ENCODE data around the gene HRH1. TPM values are rescaled to one million over a fixed set of nuclear protein-coding genes. Genes with fewer than 3 reads are reported as not detected.
A peak's percentile ranks its signal among the peaks of the same experiment; 100 is the strongest.
"Not testable (repeated sequence)": the region's sequence is repeated elsewhere in the genome, so short reads cannot be mapped to it uniquely, and the experiment has no call there.

Gene HRH1
- total RNA-seq, 1 donor from 2014 or later, result 9.6 TPM

DNA sequence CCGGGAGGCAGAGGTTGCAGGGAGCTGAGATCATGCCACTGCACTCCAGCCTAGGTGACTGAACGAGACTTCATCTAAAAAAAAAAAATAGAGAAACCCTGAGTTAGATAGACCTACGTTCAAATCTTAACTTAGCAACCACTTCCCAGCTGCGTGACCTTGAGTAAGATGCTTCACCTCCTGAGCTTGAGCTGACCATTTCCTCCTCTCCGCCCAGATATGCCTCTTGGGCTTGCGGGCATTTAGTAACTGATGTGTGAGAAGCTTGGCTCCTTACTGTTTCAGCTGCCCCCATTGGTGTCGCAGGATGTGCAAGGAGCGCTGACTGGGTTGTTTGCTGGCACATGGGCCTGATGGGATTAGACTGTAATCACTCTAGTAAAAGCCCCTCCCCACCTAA, 91.0 kb downstream of the HRH1 start:
- DNase-seq, result no peak

DNA sequence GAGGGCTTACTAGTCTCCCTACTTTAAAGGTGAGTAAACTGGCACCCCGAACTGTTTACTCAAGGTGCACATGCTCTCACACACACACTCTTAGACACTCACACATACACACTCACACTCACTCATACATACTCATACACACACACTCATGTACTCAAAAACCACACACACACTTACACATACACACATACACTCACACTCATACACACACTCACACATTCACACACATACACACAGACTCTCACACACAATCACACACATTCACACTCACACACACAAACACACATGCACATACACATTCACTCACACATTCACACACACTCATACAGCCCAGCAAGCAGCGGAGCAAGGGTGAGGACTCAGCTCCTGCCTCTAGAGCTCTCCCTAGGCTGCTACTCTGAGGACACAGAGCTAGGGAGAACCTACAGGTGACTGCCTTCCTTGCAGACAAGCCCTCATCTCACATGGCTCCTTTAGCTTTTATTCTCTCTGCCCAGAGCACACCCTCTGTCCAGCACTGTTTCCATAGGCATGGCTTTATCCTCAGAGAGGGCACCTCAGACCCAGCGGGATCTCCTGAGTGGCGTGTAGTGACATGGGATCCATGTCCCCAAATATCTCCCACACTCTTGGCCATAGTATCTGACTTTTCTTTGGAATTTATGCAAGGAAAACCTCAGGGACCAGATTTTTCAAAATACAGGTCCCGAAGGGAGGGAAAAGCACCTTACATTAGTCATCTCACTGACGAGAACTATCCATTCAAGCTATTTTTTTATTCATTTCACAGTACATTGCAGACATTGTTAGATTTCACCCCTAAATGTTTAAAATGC, 91.8 kb downstream of the HRH1 start:
- DNase-seq, result no peak

DNA sequence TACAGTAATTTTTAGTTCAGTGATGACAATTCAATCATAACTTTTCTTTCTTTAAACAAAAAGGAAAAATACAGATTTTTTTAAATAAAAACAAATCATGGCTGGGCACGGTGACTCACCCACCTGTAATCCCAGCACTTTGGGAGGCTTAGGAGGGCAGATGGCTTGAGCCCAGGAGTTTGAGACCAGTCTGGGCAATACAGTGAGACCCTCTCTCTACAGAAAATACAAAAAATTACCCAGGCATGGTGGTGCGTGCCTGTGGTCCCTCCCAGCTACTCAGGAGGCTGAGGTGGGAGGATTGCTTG, 92.3 kb downstream of the HRH1 start:
- DNase-seq, result no peak

DNA sequence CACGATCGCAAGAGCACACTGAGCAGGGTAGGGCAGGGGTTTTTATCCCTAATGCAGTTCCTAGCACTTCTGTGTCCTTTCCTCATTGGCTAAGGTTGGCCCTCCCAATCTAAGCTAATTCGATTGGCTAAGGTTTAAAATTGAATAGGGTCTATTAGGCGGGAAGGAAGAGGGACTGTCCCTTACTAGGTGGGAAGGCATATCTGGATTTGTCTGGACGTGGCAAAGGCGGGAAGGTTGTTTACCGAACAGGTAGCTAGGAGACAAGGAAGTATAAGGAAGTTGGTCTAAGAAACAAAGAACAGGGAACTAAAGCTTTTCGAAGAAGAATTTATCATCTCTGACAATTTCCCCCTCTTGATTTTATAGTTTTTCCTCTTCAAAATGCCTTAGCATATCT, 93.1 kb downstream of the HRH1 start:
- DNase-seq, result no peak

DNA sequence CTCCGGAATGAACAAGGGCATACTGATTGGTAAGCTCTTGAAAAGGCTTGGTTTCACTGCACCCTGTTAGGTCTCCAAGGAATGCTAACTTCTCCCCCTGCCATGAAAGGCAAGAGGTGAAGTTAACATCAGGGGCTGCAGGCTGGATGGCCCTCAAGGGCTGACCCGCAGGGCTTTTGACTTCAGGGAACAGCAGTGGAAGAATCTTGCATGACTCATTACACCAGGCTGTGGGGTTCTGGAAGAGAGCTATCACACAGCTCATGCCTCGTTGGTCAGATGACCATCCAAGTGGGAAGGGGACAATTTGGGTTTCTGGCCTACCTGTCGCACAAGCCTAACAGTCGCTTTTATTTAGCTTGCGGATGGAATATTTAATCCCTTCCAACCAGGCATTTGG, 94.3 kb downstream of the HRH1 start:
- DNase-seq, result no peak

DNA sequence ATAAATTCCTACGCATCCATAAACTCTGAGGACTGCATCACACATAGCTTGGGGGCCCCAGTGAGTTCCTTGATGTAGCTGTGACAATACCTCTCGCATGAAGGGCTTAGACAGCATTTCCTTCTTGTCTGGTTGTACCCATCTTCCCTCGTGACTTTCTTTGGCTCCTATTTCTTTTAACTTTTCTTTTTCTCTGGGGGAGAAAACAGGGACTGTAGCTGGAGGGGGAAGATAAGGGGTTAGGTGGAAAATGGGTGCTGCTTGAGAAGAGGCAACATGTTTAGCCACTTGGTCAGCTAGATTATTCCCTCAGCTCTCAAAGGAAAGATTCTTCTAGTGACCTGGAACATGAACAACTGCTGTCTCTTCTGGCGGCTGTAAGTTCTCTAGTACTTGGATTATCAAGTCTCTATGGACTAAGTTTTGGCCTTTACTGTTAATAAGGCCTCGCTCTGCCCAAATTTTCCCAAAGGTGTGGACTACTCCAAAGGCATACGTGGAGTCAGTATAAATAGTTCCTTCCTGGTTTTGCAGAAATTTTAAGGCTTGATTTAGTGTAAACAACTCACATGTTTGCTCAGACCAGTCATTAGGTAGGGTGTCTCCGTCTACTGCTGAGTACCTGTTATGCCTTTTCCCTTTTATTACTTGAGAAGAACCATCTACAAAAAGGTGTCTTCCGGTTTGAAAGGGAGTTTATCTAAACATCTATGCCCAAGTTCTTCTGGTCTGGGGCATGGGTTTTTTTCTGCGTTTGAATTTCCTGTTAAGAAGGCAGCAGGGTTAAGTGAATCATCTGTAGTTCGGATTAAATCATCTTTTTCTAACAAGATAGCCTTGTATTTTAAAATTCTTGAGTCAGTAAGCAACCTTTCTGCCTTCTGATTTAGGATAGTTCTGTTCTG, 96.9 kb downstream of the HRH1 start:
- DNase-seq, result no peak

DNA sequence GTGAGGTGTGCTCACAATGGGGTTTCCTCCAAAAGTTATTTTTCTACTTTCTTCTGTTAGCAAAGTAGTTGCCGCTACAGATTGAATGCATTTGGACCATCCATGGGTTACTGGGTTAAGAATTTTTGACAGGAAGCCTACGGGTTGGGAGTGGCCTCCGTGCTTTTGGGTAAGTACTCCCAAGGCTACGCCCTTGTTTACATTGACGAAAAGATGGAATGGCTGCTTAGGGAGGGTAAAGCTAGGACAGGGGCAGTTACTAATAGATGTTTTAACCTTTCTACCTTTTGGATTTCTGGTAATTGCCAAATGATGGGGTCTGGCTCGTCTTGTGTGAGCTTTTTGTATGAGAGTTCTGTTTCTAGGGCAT, 97.5 kb downstream of the HRH1 start:
- DNase-seq, result no peak

DNA sequence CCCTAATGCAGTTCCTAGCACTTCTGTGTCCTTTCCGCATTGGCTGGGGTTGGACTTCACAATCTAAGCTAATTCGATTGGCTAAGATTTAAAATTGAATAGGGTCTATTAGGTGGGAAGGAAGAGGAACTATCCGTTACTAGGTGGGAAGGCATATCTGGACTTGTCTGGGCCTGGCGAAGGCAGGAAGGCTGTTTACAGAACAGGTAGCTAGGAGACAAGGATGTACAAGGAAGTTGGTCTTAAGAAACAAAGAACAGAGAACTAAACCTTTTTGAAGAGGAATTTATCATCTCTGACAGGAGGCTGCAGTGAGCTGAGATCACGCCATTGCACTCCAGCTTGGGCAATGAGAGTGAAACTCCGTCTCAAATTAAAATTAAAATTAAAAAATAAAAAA, 100.6 kb downstream of the HRH1 start:
- no peak for DNase-seq

DNA sequence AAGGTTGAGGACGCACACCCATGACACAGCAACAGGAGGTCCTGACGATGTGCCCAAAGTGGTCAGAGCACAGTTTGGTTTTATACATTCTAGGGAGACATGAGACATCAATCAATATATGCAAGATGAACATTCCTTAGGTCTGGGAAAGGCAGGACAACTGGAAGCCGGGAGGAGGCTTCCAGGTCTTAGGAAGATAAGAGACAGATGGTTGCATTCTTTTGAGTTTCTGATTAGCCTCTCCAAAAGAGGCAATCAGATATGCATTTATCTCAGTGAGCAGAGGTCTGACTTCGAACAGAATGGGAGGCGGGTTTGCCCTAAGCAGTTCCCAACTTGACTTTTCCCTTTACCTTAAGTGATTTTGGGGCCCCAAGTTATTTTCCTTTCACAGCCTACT, 101.2 kb downstream of the HRH1 start:
- DNase-seq, result not testable (repeated sequence)

DNA sequence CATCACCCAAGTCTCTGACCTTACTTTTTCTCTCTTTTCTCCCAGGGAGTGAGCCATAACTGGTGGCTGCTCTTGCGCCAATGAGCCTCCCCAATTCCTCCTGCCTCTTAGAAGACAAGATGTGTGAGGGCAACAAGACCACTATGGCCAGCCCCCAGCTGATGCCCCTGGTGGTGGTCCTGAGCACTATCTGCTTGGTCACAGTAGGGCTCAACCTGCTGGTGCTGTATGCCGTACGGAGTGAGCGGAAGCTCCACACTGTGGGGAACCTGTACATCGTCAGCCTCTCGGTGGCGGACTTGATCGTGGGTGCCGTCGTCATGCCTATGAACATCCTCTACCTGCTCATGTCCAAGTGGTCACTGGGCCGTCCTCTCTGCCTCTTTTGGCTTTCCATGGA, 104.7 kb downstream of the HRH1 start:
- DNase-seq, result no peak

DNA sequence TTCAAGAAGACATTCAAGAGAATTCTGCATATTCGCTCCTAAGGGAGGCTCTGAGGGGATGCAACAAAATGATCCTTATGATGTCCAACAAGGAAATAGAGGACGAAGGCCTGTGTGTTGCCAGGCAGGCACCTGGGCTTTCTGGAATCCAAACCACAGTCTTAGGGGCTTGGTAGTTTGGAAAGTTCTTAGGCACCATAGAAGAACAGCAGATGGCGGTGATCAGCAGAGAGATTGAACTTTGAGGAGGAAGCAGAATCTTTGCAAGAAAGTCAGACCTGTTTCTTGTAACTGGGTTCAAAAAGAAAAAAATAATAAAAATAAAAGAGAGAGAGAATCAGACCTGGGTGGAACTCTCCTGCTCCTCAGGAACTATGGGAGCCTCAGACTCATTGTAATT, 106.2 kb downstream of the HRH1 start:
- no peak for DNase-seq

DNA sequence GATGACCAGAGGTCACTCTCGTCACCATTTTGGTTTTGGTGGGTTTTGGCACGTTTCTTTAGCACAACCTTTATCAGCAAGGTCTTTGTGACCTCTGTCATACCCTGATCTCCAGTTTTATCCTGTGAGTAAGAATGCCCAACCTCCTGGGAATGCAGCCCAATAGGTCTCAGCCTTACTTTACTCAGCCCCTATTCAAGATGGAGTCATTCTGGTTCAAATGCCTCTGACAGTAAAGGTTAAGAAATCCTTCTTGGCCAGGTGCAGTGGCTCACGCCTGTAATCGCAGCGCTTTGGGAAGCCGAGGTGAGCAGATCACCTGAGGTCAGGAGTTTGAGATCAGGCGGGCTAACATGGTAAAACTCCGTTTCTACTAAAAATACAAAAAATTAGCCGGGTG, 114.7 kb downstream of the HRH1 start:
- DNase-seq, result no peak

DNA sequence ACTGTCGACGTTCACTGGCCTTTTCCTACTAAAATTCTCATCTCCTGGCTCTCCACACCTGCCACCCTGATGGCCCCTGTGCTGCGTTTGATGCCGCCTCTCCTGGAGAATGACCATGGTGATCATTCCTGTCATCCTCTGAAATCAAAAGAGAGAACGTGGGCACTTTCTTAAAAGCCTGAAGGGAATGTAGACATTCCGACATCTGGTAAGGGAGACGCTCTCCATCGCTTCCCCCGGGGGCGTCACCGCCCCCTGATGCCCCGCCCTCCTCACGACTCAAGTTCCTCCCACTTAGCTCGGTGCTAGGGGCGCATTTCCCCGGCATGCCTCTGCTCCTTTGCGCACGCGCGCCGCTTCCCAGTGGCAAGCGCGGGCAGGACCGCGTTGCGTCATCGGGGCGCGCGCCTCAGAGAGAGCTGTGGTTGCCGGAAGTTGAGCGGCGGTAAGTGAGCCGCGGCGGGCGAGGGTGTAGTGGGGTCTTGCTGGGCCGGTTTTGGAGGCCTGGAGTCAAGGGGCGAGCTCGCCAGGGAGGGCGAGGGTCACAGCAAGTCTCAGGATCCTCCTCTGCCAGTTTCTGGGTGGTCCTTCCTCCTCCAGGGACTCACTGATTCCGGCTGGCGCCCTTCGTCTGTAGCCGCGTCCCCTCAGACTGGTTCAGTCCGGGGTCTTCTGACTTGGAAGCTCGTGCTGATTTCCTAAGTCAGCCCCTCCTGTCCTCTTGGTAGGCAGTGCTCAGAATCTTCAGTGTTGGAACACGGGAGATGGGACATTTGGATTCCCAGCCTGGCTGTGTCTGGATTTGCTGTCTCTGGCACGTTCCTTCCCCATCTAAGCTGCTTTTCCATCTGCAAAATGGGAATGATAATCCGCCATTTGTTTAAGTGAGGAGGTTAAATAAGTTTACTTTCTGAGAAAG, 118.0 kb downstream of the HRH1 start, which contains the start of gene ATG7:
Gene ATG7, plus strand, starts transcription at position 412 of the 919 bp plus-strand sequence. CDS start 26,299 bp downstream, outside the sequence.
- DNase-seq, result peak; percentile 99

DNA sequence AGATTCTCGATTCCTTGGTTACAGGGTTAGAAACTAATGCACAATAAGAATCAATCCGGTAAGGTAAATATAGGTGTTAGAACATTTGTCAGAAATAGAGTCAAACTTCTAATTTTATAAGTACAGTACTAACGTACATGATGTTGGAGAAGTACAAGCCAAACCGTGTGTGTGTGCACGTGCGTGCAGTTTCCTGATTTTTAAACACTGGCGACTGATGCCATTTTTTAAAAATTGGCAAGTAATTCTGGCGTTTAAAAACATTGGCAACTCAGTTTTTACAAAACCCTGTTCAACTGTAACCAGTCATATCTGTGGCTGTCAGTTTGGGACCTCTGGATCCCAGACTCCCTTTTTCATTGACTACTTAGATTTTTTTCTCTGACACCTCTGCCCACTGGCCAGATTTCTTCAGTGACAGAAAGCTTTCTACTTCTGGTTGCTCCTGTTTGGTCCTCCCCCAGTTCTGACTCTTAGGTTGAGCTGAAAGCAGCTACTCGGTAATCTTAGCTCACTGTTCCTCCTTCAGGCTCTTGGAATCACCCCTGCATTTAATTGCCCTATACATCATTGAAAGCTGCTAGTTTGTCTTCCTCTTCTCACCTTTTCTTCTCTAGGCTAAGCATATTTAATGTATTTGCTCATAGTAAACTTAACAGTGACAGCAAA, 118.7 kb downstream of the HRH1 start:
- no peak for DNase-seq

DNA sequence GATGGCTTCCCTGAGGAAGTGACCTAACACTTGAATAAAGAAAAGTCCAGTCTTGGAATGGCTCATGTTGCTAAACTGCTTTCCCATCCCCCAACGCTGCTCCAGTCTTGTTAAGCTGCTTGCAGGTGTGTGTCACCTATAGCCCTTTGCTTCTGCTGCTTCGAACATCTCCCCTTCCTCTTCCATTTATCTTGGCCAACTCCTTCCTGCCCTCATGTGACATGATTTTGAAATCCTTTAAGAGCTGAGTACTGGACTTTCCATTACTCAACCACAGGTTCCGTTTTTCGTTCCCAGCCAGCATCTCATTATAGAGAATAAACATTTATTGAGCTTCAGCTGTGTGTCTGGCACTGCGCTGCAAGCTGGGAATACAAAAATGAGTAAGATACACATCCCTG, 119.6 kb downstream of the HRH1 start:
- peak; percentile 30 for DNase-seq

DNA sequence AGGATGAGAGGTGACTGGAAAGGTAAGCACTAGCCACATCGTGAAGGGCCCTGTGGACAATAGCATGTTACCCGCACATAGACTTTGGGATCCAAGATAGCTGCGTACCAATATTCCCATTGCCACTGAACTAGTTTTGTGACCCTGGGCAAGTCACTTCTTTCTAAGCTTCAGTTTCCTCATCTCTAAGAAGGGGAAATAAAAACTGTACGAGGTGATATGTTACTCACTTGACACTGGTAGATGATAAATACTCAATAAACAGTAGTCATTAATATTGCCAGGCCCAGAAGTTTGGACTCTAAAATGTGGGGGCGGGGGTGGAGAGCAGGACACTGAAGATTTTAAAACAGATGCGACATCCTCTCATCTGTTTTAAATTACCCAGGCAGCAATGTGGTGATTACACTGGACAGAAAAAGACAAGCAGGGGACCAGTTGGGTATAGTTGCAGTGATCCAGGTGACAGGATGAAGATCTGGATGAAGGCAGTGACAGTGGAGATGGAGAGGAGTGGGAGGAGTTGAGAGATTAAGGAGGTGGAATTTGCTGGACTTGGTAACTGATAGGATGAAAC, 120.4 kb downstream of the HRH1 start:
- no peak for DNase-seq

DNA sequence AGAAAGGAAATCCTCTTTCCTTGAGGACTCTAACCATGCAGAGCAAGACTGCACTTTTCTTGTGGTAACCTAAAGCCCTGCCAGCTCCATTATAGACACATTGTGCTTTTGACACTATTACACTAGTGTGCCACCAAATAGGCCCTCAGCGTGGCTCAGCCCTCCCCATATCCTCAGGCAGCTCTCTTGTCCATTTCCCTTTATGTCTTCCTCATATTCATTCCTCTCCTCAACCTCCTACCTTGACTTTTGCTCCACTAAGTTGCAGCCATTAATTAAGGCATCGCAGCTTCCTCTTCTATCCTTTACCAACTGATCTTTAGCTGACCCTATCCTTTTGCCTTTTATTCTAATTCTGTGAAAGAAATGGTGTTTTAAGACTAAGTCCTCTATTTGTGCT, 121.6 kb downstream of the HRH1 start:
- DNase-seq, result no peak

DNA sequence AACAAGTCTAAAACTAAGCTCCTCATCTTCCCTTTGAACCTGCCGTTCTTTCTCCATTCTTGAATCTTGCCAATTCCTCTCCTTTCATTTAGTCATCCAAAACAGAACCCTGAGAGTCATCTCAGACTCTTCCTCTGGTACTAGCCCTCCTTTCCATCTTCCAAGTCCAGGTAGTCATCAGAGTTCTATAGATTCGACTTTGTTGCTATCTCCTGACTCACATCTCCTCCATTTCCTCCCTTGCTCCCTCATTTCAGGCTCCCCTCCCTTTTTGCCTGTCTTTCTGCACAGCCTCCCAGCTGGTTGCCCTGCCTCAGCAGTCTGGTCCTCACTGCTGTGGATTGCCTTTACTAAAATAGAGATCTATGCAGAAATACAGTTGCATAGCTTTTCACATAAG, 122.6 kb downstream of the HRH1 start:
- no peak for DNase-seq

DNA sequence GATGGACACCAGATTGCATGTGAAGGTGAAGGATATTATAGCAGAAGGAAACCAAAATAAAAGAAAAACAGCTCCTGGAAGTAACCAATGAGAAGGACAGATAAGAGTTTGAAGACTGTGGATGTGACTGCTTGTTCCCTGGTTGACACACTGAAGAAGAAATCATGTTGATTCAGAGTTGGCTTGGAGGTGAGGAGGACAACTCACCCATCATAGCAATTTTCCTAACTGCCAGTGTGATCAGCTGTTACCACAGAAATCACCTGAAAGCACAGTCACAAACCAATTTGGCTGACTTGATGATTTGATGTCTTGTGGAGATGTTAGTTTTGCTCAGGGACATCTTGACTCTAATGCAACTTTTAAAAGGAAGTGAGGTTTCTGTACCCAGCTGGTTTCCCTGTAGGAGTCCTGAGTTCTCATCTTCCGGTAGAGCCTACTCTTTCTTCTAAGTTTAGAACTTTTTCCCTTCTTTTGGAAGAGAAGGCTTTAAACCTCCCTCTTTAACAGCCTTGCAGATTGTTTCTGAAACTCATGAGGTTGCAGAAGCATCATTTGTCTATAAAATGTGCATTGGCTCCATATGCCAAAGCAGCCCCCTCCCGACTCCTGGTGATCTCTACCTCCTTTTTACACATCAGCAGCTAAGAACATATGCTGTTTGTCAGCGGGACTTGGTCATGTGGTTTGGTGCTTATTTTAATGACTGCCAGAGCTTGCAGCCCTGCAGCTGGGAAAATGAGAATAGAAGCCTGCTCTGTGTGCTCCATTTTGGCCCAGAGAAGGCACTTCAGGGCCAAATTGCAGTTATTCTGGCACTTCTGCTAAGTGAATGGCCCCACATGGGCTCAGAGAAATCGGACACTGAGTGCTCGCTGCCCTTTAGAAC, 128.2 kb downstream of the HRH1 start:
- peak; percentile 83 for DNase-seq

DNA sequence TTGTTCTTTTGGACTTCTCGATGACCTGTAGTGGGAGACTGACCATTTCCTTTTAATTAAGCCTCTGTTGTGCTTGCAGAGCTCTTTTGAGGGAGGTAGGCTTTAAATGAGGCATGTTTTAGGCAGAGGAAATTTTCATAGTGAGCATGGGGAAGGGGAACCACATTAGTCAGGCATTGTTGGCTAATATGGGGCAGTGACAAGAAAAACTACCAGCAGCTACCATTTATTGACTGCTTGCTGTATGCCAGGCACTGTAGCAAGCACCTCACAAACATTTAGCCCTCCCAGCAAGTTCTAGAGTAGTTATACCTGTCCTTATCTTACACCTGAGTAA, 128.8 kb downstream of the HRH1 start:
- no peak for DNase-seq

DNA sequence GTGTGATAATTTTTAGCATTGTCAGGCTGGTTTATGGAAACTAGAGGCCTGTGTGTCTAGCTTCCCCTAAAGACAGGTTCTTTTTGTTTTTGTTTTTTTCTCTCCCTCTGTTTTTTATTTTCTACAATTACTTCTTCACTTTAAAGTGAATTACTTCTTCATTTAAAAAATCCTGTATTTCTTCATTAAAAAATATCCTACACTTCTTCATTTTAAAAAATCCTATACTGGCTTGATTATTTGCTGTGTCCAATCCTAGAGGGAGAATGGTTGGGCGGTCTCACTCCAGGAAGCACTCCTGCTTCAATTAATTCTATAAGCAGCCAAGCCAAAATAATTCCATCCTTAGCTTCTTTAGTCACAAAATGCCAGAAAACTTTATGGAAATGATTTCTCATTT, 129.7 kb downstream of the HRH1 start:
- no peak for DNase-seq

Measured in tongue (tissue), 2 donors.